Esophagus squamous epithelium (tissue), 4 donors: ENCODE results near the gene HBA1.
"Not testable (repeated sequence)": the region's sequence is repeated elsewhere in the genome, so short reads cannot be mapped to it uniquely, and the experiment has no call there.

Experiments
- POLR2A ChIP-seq, 4 donors: fragments of 450-650 bp; IDR thresholded peaks; one replicate each; pipeline ENCODE4 v1.6.1; 2017; ENCODE audit warnings: antibody characterized with exemption in 4 of 4, mild to moderate bottlenecking in 4 of 4, moderate library complexity in 3 of 4
- TF ChIP-seq, protein P1 (sequence below), 6 experiments: fragments of 450-650 bp in 4 of 6; fragments of 200-600 bp in 2 of 6; sonication (generic) in 2 of 6; IDR thresholded peaks; one replicate each; pipeline ENCODE4 v1.5.1; 2016 to 2019; ENCODE audit warnings: antibody characterized with exemption in 6 of 6, mild to moderate bottlenecking in 4 of 6, moderate library complexity in 4 of 6

- TF ChIP-seq, protein P1, sequence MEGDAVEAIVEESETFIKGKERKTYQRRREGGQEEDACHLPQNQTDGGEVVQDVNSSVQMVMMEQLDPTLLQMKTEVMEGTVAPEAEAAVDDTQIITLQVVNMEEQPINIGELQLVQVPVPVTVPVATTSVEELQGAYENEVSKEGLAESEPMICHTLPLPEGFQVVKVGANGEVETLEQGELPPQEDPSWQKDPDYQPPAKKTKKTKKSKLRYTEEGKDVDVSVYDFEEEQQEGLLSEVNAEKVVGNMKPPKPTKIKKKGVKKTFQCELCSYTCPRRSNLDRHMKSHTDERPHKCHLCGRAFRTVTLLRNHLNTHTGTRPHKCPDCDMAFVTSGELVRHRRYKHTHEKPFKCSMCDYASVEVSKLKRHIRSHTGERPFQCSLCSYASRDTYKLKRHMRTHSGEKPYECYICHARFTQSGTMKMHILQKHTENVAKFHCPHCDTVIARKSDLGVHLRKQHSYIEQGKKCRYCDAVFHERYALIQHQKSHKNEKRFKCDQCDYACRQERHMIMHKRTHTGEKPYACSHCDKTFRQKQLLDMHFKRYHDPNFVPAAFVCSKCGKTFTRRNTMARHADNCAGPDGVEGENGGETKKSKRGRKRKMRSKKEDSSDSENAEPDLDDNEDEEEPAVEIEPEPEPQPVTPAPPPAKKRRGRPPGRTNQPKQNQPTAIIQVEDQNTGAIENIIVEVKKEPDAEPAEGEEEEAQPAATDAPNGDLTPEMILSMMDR (IDR thresholded peaks at IDR 0.05): not testable (repeated sequence)
- TF ChIP-seq POLR2A (IDR thresholded peaks at IDR 0.05): not testable (repeated sequence)
These were observed 35.2 kb downstream of the HBA1 start for GRCh38 chr16:211631-212180.
